HG02973 (cell line): ENCODE results near the gene RREB1.

ENCODE experiments used
- ATAC-seq: cut with Tn5 transposase; IDR thresholded peaks from one replicate; pipeline ENCODE4 v1.9.1; 2021; ENCODE audit warnings: moderate library complexity; ENCODE audit not compliant: unreplicated experiment

Gene RREB1

DNA sequence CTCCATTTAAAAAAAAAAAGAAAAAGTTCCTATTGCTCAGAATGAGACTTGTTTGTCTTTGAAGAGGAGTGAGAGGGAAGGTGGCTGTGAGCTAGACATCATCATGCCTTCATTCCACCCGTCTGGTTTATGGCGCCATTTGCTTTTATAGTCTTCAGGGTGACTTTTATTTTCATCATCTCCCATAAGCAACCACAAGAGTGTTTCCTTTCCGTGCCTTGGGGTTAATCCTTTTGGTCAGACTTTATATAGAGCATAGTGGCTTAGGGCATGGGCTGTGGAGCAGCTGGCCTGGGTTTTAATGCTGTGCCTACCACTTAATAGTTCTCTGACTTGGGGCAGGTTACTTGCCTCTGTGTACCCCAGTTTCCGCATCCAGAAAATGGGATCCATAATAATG is 77.8 kb downstream of the RREB1 start:
- ATAC-seq: no peak

DNA sequence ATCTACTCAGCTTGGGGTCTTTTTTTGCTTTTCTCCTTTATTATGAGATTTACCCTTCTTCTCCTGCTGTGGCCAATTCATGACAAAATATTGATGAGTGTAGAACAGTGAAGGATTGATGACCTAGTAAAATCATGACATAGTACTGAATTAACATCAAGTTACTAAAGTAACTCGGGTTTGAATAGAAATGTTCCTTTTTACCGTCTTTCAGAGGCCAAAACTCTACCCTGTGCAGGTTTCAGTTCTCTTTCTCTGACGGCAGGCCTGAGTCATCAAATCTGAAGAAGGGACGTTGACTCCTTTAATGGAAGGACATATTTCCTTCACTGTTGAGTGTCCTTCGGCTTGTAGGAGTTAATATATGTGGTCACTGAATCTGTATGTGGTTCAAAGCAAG is 80.7 kb downstream of the RREB1 start:
- peak; percentile 92 for ATAC-seq

DNA sequence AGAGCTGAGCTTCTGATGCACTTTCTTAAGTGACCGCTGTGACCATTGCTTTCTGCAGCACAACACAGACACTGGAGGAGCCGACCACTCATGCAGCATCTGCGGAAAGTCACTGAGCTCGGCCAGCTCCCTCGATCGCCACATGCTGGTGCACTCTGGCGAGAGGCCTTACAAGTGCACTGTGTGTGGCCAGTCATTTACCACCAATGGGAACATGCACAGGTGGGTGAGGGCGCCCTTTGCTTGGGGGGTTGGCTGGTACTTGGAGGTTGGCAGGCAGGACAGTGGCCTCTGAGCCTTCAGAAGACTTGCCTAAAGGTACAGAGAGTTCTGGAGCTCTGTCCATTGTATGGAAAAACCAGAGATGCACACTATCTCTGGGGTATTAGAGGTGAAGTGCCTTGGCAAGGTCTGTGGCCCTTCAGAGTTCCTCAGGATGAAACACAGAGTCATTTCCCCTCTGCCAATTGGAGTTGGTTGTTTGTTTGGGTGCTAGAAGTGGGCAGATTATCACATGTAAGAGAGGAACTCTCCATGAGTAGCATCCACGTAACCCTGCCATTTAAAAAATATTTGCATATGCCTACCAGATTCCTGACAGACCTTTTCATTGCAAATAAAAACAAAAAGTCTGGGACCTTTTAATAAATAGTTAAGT is 81.5 kb downstream of the RREB1 start:
- ATAC-seq: no peak

DNA sequence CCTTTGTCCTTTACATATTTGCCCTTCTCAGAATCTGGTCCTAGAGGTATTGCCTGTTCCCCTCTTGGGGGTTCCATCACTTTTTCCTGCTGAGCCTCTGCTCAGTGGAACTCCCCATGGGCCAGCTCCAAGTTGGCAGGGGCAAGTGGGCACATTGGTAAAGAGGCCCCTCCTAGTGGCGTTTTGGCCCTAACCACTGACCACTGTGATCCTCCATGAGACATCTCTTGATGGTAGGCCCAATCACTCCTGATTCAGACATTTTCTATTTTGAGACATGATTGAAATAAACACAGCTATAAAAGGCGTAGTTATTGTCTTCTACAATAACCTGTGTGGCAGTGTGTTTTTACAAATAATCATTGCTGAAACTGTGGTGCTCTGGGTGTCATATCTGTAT is 83.0 kb downstream of the RREB1 start:
- no peak for ATAC-seq

DNA sequence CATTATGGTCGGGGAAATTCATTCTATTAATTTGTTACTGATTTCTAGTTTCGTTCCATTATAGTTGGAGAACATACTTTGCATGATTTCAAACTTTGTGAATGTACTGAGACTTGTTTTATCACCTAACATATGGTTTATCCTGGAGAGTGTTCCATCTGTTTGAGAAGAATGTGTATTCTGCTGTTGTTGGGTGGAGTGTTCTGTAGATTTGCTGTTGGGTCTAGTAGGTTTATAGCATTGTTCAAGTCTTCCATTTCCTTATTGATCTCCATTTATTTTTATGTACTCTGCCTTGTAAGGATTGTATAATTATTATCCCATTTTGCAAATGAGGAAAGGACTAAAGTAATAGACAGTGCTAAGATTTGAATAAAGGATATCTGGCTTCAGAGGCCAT is 85.4 kb downstream of the RREB1 start:
- no peak for ATAC-seq

DNA sequence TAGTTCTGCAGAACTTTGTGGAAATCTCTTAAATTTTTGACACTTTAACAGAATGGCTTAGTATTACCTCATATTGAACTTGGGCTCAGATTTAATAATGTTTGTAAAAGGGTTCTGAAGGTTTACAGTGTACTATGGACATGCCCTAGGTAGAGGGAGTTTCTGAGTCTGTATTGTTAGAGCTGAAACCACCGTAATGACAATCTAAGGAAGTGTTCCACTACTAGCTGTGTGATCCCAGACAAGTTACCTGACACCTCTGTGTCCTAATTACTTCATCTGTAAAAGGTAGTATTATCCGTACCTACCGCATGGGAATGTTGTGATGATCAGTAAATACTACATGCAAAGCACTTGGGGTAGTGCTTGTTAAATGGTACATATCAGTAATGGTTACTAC is 86.9 kb downstream of the RREB1 start:
- ATAC-seq: no peak

DNA sequence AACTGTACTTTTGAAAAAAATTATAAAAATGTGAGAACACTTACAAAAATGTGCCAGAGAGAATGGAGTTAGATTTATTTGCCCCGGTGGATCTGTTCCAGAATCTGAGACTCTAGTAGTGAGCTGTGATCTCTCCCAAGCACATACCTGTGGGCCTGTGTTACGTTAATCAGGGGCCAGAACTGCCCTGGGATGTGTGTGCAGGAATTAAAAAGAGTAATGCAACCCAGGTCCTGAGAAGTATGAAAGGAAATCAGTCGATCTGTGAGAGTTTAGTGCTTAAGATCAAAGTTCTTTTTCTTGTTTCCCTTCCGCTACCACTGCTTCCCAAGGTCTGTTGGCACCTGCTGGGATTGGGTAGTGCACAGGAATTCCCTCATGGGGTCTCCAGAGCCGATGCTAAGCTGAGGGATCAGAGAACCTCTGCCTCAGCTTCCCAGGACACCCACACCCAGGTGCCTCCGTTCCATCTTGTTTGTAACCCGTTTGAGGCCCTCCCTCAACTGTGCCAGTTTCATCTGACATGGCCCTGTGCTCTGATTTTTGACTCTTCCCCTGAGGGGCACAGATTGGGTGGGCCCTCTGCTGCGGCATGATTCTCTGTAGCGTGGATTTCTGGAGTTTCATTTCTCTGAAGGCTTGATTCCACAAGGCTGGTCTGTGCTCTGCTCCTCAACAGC is 87.7 kb downstream of the RREB1 start:
- ATAC-seq: no peak

DNA sequence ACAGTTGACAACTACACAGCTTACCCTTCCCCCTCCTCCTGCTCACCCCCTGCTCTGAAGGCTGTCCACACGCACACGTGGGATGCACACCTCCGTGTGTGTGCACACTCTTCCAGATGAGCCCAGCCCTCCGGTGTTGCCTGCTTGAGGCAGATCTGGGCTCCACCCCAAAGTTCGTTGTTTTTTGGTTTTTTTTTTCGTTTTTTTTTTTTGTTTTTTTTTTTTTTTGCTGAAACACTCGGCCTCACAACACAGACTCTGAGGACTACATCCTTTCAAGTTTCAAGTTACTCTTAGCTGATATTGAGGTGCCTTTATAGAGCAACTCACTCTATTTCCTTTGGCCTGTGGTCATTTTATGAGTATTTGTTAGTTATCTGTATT is 88.2 kb downstream of the RREB1 start:
- ATAC-seq: no peak

DNA sequence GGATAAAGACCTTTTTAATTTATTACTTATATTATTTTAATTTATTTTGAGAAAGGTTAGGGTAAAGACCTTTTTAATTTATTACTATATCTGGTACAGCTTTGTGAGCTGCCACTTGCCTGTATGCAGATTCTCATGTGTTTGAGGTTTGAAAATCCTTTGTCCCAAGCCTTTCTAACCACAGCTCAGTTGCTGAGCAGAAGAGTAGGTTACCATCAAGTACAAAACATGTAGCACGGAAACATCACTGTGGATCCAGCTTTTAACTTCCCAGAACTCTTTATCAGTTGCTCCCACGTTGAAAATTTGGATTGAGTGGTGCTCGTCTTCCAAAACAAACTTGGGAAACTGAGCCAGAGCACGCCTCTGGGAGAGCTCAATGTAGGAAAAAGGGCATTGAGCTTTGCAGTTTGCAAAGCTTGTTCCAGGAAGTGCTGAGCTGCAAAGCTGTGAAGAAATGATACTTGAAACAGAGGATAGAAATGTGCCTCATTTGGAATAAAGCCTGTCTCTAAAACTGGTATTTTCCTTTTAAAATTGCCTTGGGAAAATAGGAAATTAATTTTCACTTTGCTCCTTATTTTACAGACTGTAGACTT is 89.0 kb downstream of the RREB1 start:
- ATAC-seq: no peak

DNA sequence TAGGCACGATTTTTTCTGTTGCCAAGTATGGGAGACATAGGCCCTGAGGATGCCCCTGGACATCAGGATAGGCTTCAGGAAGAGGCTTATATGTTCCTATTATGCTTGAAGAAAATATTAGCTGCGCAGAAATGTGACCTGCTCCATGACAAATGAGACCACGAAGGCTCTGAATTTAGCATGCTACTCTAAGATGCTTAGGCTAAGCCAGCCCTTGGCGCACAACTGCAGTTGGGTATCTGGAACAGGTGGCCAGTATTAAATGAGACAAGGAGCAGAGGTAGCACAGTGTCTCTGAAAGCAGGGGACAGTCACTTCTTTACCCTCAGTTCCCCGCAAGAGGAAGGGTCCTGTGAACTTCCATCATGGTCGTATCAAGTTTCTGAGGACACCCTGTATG is 90.0 kb downstream of the RREB1 start:
- no peak for ATAC-seq

DNA sequence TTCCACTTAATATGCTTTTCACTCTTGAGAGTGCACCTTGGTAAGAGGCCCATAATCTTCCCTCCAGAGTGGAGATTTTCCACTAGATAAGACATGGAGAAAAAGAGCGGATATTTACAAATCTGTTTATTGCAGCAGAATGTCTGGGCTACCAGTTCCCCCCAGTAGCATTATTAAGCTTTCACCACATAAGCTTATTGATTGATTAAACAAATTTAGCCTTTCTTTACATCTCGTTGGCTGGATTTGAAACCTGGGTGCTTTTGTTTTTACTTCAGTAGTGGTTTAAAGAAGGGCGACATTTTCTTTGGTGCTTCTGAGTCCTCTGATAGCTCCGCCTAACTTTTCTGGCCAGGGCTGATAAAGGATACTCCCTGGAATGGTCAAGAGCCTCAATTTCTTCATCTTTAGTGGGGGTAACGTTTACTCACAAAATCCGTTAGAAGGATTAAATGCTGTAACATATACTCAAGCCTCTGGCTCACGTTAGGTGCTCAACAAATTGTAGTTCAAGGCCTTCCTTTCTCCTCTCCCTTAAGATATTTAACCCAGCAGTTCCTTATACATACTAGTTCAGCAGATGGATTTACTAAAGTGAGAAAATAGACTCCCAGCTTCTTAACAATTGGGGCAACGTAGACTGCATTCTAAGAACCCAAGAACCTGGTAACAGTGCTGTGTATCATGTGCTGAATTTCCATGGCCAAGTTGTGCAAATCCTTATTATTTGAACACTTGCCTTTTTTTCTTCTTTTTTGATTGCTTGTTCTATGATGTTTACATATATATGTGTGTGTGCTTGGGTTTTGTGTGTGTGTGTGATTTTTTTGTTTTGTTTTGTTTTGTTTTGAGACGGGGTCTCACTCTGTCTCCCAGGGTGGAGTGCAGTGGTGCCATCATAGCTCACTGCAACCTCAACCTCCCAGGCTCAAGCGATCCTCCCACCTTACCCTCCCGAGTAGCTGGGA is 91.4 kb downstream of the RREB1 start:
- ATAC-seq: no peak

DNA sequence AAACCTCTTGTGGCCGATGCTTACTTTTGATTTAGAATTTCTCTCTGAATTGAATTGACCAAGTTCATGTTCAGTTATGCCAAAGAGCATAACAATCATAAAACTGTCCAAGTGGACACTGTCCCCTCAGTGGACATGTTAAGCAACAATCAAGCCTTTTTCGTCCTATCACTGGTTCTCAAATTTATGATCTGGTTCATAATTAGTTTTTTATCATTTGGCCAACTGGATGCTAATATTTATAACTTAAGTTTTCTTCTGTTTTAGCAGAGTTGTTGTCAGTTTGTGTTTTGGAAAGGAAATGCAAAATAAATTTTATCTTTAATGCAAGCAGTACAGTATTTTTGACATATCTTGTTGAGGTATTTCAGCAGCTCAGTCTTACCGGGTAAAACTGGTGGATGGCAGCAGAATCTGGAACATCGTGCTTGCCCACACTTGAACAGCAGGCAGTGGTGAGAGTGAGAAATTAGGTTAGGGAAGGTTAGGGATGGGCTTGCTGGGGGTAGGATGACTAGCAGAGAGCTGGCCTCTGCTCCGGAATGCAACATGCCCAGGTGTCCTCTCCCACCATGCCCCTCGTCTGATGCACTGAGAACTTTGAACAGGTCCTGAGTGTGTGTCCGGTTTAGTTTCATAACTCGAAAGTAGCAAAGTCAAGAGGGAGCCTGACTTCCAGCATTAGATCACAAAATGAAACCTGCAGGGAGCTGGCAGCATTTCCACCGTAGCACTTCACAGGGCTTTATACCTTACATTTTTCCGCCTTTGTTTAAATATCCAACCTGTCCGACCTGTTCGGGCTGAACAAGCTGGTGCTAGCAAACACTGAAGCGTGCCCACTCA is 93.1 kb downstream of the RREB1 start:
- ATAC-seq: no peak

DNA sequence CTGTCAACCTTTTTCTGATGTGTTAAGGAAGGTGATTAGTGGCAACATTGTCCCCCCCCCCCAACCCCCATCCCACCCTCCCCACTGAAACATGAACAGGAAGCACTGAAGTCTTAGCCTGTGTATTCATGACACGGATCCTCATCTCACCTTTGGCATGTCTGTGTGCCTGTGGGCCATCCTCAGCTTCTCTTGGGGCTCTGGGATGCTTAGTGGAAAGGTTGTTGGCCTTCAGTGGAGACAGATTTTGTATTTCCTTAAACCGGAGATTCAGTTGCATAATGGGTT is 93.6 kb downstream of the RREB1 start:
- ATAC-seq: no peak

DNA sequence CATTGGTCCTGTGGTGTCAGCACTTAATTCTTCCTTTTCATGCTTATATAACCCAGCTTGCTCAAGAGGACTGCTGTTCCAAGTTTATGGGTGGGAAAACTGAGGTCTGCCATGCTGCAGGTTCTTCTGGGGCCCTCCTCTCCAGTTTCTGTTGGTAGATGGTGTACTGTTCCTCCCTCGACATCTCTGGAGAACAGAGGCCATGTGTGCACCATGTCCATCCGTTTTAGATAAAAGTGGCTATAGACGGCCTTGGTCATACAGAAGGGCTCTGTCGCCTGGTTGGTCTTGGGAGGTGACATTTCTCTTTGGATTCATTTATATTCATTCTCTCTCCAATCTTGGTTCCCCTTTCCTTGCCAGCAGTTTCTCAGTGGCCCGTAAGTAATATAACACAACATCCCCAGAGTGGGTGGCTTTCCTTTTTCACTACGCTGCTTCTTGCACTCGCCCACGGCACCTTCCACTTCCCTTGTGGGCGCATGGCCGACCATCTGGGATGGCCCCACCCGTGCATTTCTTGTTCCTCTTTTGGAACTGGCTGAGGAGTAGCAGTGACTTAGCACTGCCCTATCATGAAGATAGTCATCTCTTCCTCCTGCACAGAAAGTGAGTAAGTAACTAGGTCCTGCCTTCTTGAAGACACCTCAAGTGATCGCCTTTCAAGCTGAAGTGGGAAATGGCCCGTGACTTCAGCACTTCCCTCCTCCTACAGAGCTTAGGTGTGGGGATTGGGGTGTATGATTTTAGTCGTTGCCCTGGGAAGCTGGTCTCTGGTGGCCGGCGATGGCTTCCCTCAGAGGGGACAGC is 94.2 kb downstream of the RREB1 start:
- ATAC-seq: peak; percentile 89

DNA sequence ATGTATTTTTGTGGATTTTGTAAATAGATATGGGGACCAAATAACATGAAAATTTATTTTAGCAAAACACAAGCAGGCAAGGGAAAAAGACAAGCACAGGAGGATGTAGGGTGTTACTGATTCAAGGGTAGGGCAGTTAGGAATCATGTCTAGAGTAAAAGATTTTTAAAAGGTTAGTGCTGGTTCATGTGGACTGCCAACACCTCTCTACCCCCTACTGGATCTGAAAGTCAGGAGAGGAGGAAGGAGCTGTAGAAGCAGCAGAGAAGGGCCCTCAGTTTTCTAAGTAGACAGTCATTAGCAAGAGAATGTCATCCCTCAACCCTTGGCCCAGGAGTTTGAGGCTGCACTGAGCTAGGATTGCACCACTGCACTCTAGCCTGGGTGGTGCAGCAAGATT is 95.2 kb downstream of the RREB1 start:
- ATAC-seq: no peak

DNA sequence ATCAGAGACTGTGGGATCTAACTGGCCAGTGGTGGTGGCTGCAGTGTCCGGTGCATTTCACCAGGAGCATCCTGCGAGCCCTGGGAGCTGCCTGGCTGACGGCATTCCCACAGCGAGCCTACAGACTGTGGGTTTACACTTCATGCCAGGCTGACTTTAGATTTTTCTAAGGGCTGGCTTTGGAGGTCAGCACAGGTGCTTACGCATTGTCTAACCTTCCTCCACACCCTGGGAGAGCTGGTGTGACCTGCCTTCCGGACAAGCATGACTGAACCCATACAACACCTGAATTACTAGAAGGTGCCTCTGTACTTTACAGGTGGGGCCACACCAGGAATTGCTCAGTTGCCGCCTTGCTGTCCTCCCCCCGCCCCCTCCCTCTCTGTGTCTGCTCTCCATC is 96.2 kb downstream of the RREB1 start:
- ATAC-seq: no peak

DNA sequence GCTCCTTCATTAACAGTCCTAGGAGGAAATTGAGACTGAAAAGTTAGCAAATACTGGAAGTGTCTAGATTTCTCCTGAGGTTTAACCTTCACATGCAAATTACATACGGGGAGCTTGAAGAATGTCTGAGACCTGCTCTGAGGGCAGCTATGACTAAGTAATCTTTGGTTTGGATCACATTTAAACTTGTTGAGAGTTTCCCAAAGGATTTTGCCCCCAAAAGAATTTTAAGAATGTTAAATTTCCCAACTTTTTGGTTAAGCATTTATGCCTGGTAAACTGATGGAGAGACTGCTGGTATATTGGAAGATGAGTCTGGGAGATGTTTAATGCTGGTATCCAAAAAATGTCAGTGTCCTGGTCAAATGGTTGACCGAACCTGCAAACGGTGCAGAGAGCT is 97.0 kb downstream of the RREB1 start:
- ATAC-seq: no peak

DNA sequence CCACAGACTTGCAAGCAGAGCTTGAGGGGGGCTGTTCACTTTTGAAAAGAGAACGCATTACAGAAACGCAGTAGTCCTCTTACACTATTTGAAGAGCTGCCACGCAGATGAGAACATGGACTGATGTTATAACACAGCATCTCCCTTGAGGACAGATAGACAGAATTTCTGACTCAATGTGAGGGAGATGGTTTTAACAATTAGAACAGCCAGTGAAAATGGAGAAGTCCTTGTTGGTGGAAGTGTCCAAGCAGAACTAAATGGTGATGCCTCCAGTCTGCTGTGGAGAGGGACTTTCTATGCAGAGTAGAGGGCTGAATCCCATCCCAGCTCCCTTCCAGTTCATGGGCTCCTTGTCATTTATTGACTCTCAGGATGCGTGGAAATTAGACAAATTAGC is 100.0 kb downstream of the RREB1 start:
- ATAC-seq: no peak

DNA sequence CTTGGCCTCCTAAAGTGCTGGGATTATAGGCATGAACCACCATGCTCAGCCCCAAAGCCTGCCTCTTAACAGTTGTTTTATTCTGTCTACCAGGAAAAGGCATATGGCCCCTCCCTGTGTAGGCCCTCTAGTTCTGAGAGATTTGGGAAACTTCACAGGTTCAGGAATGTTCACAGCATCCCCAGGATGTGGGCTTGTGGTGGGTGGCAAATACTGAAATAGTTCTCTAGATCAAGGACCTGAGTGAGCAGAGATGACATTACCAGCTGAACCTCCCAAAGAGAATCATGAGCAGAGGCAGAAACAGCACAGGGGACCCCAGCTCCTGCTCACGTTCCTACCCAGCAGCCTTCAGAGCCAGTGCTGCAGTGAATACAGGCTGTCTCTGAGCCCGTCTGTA is 105.7 kb downstream of the RREB1 start:
- ATAC-seq: no peak

DNA sequence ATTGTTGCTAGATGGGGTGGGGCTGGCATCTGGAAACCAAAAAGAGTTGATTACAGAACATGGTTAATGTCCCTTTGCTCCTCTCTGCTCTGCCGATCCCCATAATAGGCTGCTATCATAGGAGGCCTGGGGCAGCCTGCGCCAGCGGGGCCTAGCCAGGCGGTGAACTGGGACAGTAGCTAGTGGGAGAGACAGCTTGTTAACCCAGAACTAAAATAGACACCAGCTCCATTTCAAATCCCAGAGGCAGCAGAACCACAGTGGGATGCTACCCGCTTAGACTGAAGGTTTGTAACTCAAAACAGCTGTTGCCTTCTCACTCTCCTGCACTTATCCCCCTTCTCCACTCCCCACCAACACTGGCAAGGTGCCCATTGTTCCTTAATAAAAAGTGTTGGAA is 106.7 kb downstream of the RREB1 start:
- no peak for ATAC-seq
